Stomach (tissue), 9 donors: ENCODE measurements around the gene MAPKAPK2. TPM values are rescaled to one million over a fixed set of nuclear protein-coding genes. Genes with fewer than 3 reads are reported as not detected.

Source experiments
- DNase-seq, 2 donors: peaks; one replicate each; pipeline versions ENCODE4 v3.0.0 to v3.0.0-alpha.2; 2013 to 2019
- H3K27ac ChIP-seq, 5 donors: fragments of 200-600 bp in 4 of 5; sonication (generic) in 4 of 5; one replicate each; pipeline ENCODE4 v1.5.1; 2013 to 2019; ENCODE audit warnings: mild to moderate bottlenecking in 1 of 5, moderate library complexity in 1 of 5
- H3K27me3 ChIP-seq, 3 donors: fragments of 200-600 bp; sonication (generic); one replicate each; pipeline ENCODE4 v1.5.1; 2017 to 2019; ENCODE audit warnings: mixed run types in 1 of 3
- H3K36me3 ChIP-seq, 4 donors: fragments of 200-600 bp; sonication (generic); 1 replicate in 3 of 4; 2 replicates in 1 of 4; pipeline ENCODE4 v1.5.1; 2016 to 2019
- H3K4me1 ChIP-seq, 4 donors: fragments of 200-600 bp; sonication (generic); one replicate each; pipeline ENCODE4 v1.5.1; 2016 to 2019
- H3K4me3 ChIP-seq, 4 donors: fragments of 200-600 bp; sonication (generic) in 3 of 4; one replicate each; pipeline ENCODE4 v1.5.1; 2016 to 2019; ENCODE audit warnings: mild to moderate bottlenecking in 1 of 4
- H3K9me3 ChIP-seq, 4 donors: fragments of 200-600 bp; sonication (generic); one replicate each; pipeline ENCODE4 v1.5.1; 2016 to 2019
- EP300 ChIP-seq: sonication (generic); formaldehyde crosslinking; IDR thresholded peaks from one replicate; pipeline ENCODE4 v1.6.1; 2017; ENCODE audit warnings: antibody characterized with exemption
- POLR2A ChIP-seq, 4 donors: fragments of 450-650 bp; IDR thresholded peaks; one replicate each; pipeline ENCODE4 v1.6.1; 2016; ENCODE audit warnings: antibody characterized with exemption in 4 of 4, control low read depth in 2 of 4, mild to moderate bottlenecking in 1 of 4, moderate library complexity in 1 of 4
- POLR2AphosphoS5 ChIP-seq, 3 donors: sonication (generic); formaldehyde crosslinking; IDR thresholded peaks; one replicate each; pipeline ENCODE4 v1.6.1; 2016; ENCODE audit warnings: antibody characterized with exemption in 3 of 3
- WGBS, 5 donors: extraction: QIAGEN DNeasy Blood & Tissue Kit in 3 of 5; methylation state at CpG; one replicate each; pipeline versions ENCODE4 v1.1.5 to v1.1.7; 2013 to 2018; 5-methylcytosine and 5-hydroxymethylcytosine counted together
- intact Hi-C: fragments of 100-400 bp; cut with DNase I; formaldehyde crosslinking; loops from one replicate; pipeline ENCODE4 v1.15.1; 2023; ENCODE audit warnings: low total_unique reads
- polyA plus RNA-seq, 3 donors: library from polyadenylated mRNA; stranded (reverse); fragments of 200-250 nt; gene quantifications; one replicate each; pipeline ENCODE4 v1.2.3, GENCODE V29; 2013
- total RNA-seq, 5 donors: library from RNA; depleted of rRNA; stranded (reverse); fragments of >200 nt; gene quantifications; one replicate each; pipeline versions ENCODE4 v1.1.0 to v1.2.3, GENCODE V29; 2014 to 2016
- TF ChIP-seq, protein P1 (sequence below), 7 experiments: fragments of 450-650 bp in 4 of 7; fragments of 200-600 bp in 3 of 7; sonication (generic) in 3 of 7; IDR thresholded peaks; one replicate each; pipeline ENCODE4 v1.5.1; 2016 to 2019; ENCODE audit warnings: antibody characterized with exemption in 7 of 7, control low read depth in 2 of 7, mild to moderate bottlenecking in 1 of 7
- donor health status: healthy with polysubstance abuse.
- donor health status: Bipolar disorder and iron deficiency.
- donor health status: healthy.

MAPKAPK2 gene
- total and polyA plus RNA-seq, 8 donors, result 22.6 to 78.0 (median 49.7) TPM

DNA sequence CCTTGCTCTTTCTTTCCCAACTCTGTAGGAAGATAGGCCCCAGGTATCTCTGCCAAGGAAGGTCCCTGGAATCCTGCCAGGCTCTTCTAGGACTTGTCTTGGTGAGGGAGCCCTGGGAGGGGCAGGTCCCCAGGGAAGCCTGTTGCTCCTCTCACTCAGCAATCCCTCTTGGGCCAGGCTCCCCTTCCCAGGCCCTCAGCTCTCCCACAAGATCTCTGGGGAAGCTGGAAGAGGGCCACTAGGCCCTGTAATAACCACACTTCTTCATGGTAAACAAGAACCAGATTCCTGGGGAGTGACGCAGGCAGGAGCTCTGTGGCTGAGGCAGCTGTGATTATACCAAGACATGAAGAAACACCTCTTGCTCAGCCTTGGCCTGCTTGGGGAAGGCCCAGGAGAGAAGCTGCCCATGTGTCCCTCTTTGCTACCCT lies 9.9 kb upstream of the MAPKAPK2 start:
- Histone ChIP-seq H3K9me3 (no peaks in the 10 kb centered on the region), H3K27ac (peak overlapping the region; percentile 29 to 81 (median 75)), H3K4me3 (no peak overlapping the region), H3K36me3 (no peaks in the 10 kb centered on the region), H3K4me1 (peaks cover 19 to 38% (median 24%) of the 10 kb centered on the region in 4 donors), H3K27me3 (no peaks in the 10 kb centered on the region)
- intact Hi-C loops, result no loop called here
- WGBS, 5 donors, result 11 to 40% (median 24%) methylated on average over 1 of the region's 1 CpG
- peak; percentile 49 to 87 (median 77) for TF ChIP-seq POLR2AphosphoS5 (IDR thresholded peaks at IDR 0.05)
- TF ChIP-seq, protein P1, sequence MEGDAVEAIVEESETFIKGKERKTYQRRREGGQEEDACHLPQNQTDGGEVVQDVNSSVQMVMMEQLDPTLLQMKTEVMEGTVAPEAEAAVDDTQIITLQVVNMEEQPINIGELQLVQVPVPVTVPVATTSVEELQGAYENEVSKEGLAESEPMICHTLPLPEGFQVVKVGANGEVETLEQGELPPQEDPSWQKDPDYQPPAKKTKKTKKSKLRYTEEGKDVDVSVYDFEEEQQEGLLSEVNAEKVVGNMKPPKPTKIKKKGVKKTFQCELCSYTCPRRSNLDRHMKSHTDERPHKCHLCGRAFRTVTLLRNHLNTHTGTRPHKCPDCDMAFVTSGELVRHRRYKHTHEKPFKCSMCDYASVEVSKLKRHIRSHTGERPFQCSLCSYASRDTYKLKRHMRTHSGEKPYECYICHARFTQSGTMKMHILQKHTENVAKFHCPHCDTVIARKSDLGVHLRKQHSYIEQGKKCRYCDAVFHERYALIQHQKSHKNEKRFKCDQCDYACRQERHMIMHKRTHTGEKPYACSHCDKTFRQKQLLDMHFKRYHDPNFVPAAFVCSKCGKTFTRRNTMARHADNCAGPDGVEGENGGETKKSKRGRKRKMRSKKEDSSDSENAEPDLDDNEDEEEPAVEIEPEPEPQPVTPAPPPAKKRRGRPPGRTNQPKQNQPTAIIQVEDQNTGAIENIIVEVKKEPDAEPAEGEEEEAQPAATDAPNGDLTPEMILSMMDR (IDR thresholded peaks at IDR 0.05), result no peak
- DNase-seq, result peak; percentile 81 to 85

DNA sequence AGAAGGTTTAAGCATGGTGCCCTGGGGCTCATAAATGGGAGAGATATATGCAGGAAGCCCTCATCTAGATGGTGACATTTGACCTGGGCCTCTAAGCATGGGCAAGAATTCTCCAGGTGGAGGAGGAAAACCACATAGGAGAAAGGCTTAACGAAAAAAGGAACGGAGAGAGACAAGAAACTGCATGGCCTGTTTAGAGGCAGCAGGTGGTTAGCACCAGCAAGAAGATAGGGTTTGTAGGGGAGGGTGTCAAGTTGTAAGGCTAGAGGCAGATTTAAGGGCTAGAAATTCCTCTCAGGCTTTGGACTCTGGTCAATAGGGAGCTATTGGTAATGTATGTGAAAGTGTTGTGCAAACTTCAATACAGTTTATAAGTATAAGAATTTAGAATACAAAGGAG lies 8.2 kb upstream of the MAPKAPK2 start:
- Histone ChIP-seq H3K36me3 (no peaks in the 10 kb centered on the region), H3K27ac (no peak overlapping the region)
- WGBS, 5 donors, result 80 to 92% (median 90%) methylated on average over 2 of the region's 2 CpGs

DNA sequence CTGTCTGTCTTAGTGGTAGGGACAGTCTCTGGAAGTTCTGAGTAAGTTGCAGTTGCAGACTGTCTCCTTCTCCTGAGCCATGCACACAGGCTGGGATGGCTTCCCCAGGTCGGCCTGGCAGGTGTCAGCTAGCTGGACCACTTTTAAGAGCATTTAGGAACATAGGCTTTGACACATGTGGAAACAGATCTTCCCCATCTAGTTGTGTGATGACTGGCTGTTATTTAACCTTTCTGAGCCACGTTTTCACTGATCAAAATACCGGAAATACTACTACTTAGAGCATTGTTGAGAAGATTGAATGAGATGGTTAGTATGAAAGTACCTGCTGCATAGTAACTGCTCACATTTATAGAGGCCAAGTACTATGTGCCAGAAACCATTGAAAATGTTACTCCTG lies 6.2 kb upstream of the MAPKAPK2 start:
- intact Hi-C loops, result no loop called here
- no peak for DNase-seq
- no peaks in the 10 kb centered on the region for H3K9me3 ChIP-seq
- H3K27me3 ChIP-seq, result no peaks in the 10 kb centered on the region
- no peak overlapping the region for H3K27ac ChIP-seq
- H3K4me3 ChIP-seq, result no peak overlapping the region
- no peaks in the 10 kb centered on the region for H3K36me3 ChIP-seq
- 58 to 87% (median 72%) methylated on average over 3 of the region's 3 CpGs for whole genome bisulfite sequencing, 5 donors
- no peak for TF ChIP-seq POLR2A (IDR thresholded peaks at IDR 0.05)
- no peak for TF ChIP-seq EP300
- TF ChIP-seq, protein P1 (IDR thresholded peaks at IDR 0.05), result no peak
- TF ChIP-seq POLR2AphosphoS5 (IDR thresholded peaks at IDR 0.05), result no peak
- peaks cover 9 to 20% (median 13%) of the 10 kb centered on the region in 4 donors for H3K4me1 ChIP-seq

More for the DNA sequence above, 8.2 kb upstream of the MAPKAPK2 start:
- Histone ChIP-seq H3K4me3 (no peak overlapping the region), H3K9me3 (no peaks in the 10 kb centered on the region), H3K27me3 (no peaks in the 10 kb centered on the region), H3K4me1 (peaks cover 19 to 38% (median 24%) of the 10 kb centered on the region in 4 donors)
- no peak for DNase-seq
- intact Hi-C loops, result no loop called here
- no peak for TF ChIP-seq POLR2AphosphoS5 (IDR thresholded peaks at IDR 0.05)
- TF ChIP-seq EP300, result no peak
- TF ChIP-seq POLR2A (IDR thresholded peaks at IDR 0.05), result no peak
- TF ChIP-seq, protein P1 (IDR thresholded peaks at IDR 0.05), result no peak

DNA sequence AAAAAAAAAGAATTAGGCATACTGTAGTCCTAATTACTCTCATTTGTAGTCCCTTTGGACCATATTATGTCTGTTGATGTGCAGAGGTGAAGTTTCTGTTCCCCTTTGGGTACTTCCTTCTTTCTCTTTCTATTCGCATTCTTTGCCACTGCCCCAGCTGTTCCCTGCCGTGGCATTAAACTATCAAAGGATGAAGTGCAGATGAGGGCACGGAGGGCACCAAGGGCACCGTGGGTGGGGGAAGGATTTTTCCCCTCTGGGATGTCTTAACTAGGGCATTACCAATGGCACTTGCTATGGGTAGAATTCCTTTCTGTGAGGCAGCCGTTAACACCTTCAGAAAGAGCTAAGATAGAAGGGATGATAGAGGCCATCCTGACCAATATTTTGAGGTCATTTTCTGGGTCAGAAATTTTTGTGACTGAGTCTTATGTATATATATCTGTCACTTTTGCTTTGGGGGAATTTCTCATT lies 4.9 kb upstream of the MAPKAPK2 start:
- Histone ChIP-seq H3K9me3 (no peaks in the 10 kb centered on the region), H3K4me3 (no peak overlapping the region), H3K36me3 (no peaks in the 10 kb centered on the region), H3K27me3 (no peaks in the 10 kb centered on the region), H3K4me1 (peaks cover 7 to 22% (median 19%) of the 10 kb centered on the region in 4 donors), H3K27ac (no peak overlapping the region)
- intact Hi-C loops, result no loop called here
- DNase-seq, result peak in 1 of 2 donors; percentile 48
- WGBS, 5 donors, result 49 to 64% (median 55%) methylated on average over 5 of the region's 5 CpGs
- TF ChIP-seq POLR2A (IDR thresholded peaks at IDR 0.05) (no peak), POLR2AphosphoS5 (IDR thresholded peaks at IDR 0.05) (no peak), EP300 (no peak)
- TF ChIP-seq, protein P1 (IDR thresholded peaks at IDR 0.05), result no peak
